Measurements from ENCODE around the gene SIAH1. TPM values are rescaled to one million over a fixed set of nuclear protein-coding genes. Genes with fewer than 3 reads are reported as not detected.

SIAH1 gene
- polyA plus RNA-seq, 2 of the 4 experiments (the other 2 are of a cell fraction), result 13.3 to 28.5 TPM

DNA sequence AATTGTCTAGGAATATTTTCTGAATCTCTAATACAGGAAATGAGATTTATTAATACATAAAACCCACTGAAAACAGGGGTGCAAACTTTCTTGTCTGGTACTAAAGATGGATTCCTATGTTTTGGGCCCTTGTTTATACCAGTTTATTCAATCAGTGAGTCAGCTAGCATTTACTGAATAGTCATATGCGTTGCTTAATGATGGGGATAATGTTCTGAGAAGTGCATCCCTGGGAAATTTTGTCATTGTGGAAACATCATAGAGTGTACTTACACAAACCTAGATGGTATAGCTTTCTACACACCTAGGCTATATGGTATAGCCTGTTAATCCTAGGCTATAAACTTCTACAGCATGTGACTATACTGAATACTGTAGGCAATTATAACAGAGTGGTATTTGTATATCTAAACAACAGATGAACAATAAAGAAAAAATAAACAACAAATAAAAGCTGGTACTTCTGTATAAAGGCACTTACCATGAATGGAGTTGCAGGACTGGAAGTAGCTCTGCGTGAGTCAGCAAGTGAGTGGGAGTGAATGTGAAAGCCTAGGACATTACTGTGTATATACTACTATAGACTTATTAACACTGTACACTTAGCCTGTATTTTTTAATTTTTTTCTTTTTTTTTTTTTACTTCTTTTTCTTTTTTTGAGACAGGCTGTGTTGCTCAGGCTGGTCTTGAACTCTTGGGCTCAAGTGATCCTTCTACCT, 63.7 kb downstream of the SIAH1 start:
- Histone ChIP-seq H3K27ac (no peak overlapping the region), H3K9me3 (no peaks in the 10 kb centered on the region), H3K4me2 (no peak overlapping the region), H3K4me3 (no peak overlapping the region), H3K4me1 (peaks cover 7% of the 10 kb centered on the region; the same call in 1 of the 3 replicates)
- ChIA-PET POLR2A (no interaction called here), CTCF (interaction anchor here (0.6 to 1.5 kb wide), 6 partner anchors 21 to 1467 kb away, joined by 3 to 4 read pairs (median 3); no protein-coding TSS in a partner anchor)
- DNase-seq (ENCODE audit: low read depth in 1 of 2, low spot score in 1 of 2), result no peak
- TF ChIP-seq ZC3H11A (IDR thresholded peaks at IDR 0.05) (no peak), BCL3 (IDR thresholded peaks at IDR 0.05) (no peak), NFE2L2 (conservative IDR thresholded peaks at IDR 0.05; ENCODE audit: low read length) (no peak), MAZ (IDR thresholded peaks at IDR 0.05; ENCODE audit: borderline replicate concordance, low read depth, low read length) (no peak), MAX (IDR thresholded peaks at IDR 0.05) (no peak), EHF (CRISPR knock-in tag; IDR thresholded peaks at IDR 0.05) (no peak), FOSL2 (IDR thresholded peaks at IDR 0.05) (no peak), FOSL2 (CRISPR knock-in tag; IDR thresholded peaks at IDR 0.05) (no peak), HES2 (IDR thresholded peaks at IDR 0.05) (no peak), ZNF302 (CRISPR knock-in tag; IDR thresholded peaks at IDR 0.05) (no peak), FOXS1 (CRISPR knock-in tag; IDR thresholded peaks at IDR 0.05) (no peak), PBX3 (IDR thresholded peaks at IDR 0.05) (no peak), MYC (IDR thresholded peaks at IDR 0.05; ENCODE audit: borderline replicate concordance, low read length) (no peak), CBX2 (IDR thresholded peaks at IDR 0.05; ENCODE audit: borderline replicate concordance, low read depth) (no peak), PHF8 (IDR thresholded peaks at IDR 0.05; ENCODE audit: borderline replicate concordance, low read depth) (no peak), TP53 (CRISPR knock-in tag; IDR thresholded peaks at IDR 0.05) (no peak), ZFP36 (IDR thresholded peaks at IDR 0.05; ENCODE audit: borderline replicate concordance, partially characterized antibody) (no peak), BHLHE40 (IDR thresholded peaks at IDR 0.05; ENCODE audit: low read depth, low read length) (no peak), HOXA7 (CRISPR knock-in tag; IDR thresholded peaks at IDR 0.05) (no peak), RCOR1 (IDR thresholded peaks at IDR 0.05; ENCODE audit: low read depth, low read length) (no peak), NPAS2 (CRISPR knock-in tag; IDR thresholded peaks at IDR 0.05; ENCODE audit: borderline replicate concordance) (no peak)
- FAIRE-seq, result no peak
- ATAC-seq, result no peak
- 89% methylated on average over 2 of the region's 2 CpGs for WGBS (ENCODE audit: missing lambda C conversion rate)

DNA sequence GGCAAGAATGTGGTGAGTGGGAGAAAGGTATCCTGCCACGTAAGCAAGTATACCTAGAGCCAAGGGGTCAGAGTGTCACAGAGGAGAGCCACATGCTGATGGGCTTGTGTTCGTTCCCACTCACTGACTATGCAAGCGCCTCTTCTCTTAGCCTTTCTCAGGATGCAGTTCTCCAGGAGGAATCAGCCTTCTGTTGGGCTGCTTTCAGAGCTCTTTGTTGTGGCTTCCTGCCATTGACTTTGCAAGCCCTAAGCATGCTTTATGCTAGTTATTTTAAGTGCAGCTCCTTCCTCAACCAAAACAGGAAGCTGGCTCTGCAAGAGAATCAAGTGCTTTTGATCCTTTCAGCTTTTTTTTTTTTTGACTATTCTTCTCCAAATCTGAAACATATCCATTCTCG, 66.6 kb downstream of the SIAH1 start:
- Histone ChIP-seq H3K4me2 (no peak overlapping the region), H3K27ac (no peak overlapping the region), H3K9me3 (no peaks in the 10 kb centered on the region), H3K4me3 (no peak overlapping the region), H3K4me1 (peaks cover 7% of the 10 kb centered on the region; the same call in 1 of the 3 replicates)
- POLR2A ChIA-PET, result no interaction called here
- no peak for TF ChIP-seq HES2 (IDR thresholded peaks at IDR 0.05)
- no peak for TF ChIP-seq E2F6 (IDR thresholded peaks at IDR 0.05; ENCODE audit: borderline replicate concordance, low read depth)
- TF ChIP-seq EHMT2 (IDR thresholded peaks at IDR 0.05; ENCODE audit: low read depth), result no peak
- no peak for TF ChIP-seq GATA3 (IDR thresholded peaks at IDR 0.05; ENCODE audit: borderline replicate concordance)
- TF ChIP-seq BHLHE40 (IDR thresholded peaks at IDR 0.05; ENCODE audit: low read depth, low read length), result no peak
- FAIRE-seq (no peak), ATAC-seq (no peak), DNase-seq (ENCODE audit: low read depth in 1 of 2, low spot score in 1 of 2) (no peak)
- CTCF ChIA-PET, result interaction anchor here (0.7 to 1.4 kb wide), 2 partner anchors 17 to 231 kb away, joined by 3 read pairs; no protein-coding TSS in a partner anchor
- WGBS (ENCODE audit: missing lambda C conversion rate), result 95% methylated on average over 4 of the region's 4 CpGs

All from A549 (cell line).